Inferior parietal cortex (tissue), 1 donor: ENCODE measurements around the gene LRBA.
"Not testable (repeated sequence)": the region's sequence is repeated elsewhere in the genome, so short reads cannot be mapped to it uniquely, and the experiment has no call there.

ENCODE experiments used
- DNase-seq: peaks from one replicate; pipeline ENCODE4 v3.0.0-alpha.2; 2016; ENCODE audit errors: extremely low spot score

Gene LRBA

GRCh38 chr4:150743564-150744342, 271.3 kb downstream of the LRBA start:
- DNase-seq: no peak

GRCh38 chr4:150742930-150743329, 272.2 kb downstream of the LRBA start:
- DNase-seq: not testable (repeated sequence)

GRCh38 chr4:150739591-150739990, 275.5 kb downstream of the LRBA start:
- no peak for DNase-seq

GRCh38 chr4:150725957-150726523, 289.0 kb downstream of the LRBA start:
- DNase-seq: no peak

GRCh38 chr4:150723727-150724411, 291.2 kb downstream of the LRBA start:
- no peak for DNase-seq

- no peak for DNase-seq
Measured at GRCh38 chr4:150722908-150723362, 292.1 kb downstream of the LRBA start.

- no peak for DNase-seq
Measured at GRCh38 chr4:150720973-150721518, 294.0 kb downstream of the LRBA start.

- DNase-seq: no peak
Measured at GRCh38 chr4:150717952-150718351, 297.1 kb downstream of the LRBA start.

GRCh38 chr4:150714462-150715438, 300.3 kb downstream of the LRBA start:
- no peak for DNase-seq

- DNase-seq: no peak
Measured at GRCh38 chr4:150713251-150713650, 301.8 kb downstream of the LRBA start.

GRCh38 chr4:150710770-150711375, 304.2 kb downstream of the LRBA start:
- DNase-seq: no peak

- DNase-seq: no peak
Measured at GRCh38 chr4:150708004-150708403, 307.1 kb downstream of the LRBA start.

GRCh38 chr4:150699599-150699998, 315.5 kb downstream of the LRBA start:
- DNase-seq: no peak

- no peak for DNase-seq
Measured at GRCh38 chr4:150695162-150695561, 319.9 kb downstream of the LRBA start.

GRCh38 chr4:150694438-150694837, 320.6 kb downstream of the LRBA start:
- DNase-seq: no peak

GRCh38 chr4:150683775-150684350, 331.2 kb downstream of the LRBA start:
- no peak for DNase-seq

GRCh38 chr4:150682126-150682525, 333.0 kb downstream of the LRBA start:
- no peak for DNase-seq

GRCh38 chr4:150681063-150681462, 334.0 kb downstream of the LRBA start:
- no peak for DNase-seq

- DNase-seq: no peak
Measured at GRCh38 chr4:150680651-150681050, 334.4 kb downstream of the LRBA start.

- DNase-seq: no peak
Measured at GRCh38 chr4:150679765-150680343, 335.2 kb downstream of the LRBA start.
